GM21367 (cell line): ENCODE measurements around the gene EIF2D.
"Not testable (repeated sequence)": the region's sequence is repeated elsewhere in the genome, so short reads cannot be mapped to it uniquely, and the experiment has no call there.

Source experiments
- ATAC-seq: cut with Tn5 transposase; IDR thresholded peaks from one replicate; pipeline ENCODE4 v1.9.1; 2021; ENCODE audit not compliant: unreplicated experiment

EIF2D gene

DNA sequence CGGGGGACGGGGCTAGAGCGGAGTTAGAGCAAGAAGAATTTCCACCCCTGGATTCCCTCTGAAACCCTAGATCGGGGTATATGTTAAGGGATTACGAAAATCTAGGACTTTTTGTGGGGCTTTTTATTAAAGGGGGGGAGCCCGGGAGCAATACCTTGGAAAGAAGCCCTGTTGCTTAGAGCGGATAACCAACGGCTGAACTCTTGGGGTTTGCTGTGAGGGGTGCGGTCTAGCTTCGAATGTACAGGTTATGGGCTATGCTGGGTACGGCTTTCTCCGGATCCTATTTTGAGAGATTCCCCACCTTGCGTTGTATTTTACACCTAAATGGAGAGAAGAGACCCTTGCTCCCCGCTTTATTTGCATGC is 23.7 kb upstream of the EIF2D start:
- ATAC-seq: no peak

DNA sequence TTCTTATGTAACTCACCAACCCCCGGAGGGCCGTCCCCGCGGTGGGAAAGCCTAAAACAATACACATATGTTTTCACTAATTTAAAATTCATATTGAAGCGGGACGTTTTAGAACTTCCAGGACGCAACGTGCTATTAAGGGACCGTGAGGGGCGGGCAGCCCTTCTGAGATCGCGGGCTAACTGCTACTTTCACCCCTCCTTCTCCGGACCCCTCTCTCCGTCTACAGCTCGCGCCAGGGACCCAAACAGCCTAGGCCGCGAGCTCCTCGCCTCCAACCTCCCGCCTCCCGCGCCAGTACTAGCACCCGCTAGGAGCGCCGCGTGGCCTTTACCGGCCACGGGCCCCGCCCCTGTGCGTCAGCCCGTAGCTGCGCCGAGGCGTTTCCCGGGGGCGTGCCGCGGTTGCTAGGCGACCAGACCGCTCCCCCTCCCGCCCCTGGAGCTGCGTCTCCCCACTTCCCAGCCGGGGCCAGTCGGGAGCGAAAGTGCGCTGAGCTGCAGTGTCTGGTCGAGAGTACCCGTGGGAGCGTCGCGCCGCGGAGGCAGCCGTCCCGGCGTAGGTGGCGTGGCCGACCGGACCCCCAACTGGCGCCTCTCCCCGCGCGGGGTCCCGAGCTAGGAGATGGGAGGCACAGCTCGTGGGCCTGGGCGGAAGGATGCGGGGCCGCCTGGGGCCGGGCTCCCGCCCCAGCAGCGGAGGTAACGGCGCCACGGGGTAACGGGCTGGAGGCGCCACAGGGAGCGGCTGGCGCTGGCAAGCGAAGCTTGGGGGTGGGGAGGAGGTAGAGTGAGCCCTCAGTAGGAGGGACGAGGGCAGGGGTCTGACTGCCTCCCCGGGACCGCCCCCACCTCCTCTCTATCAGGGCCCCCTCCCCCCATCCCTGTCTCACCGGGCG is 23.1 kb upstream of the EIF2D start, which contains the start of gene DYRK3:
Gene DYRK3, plus strand, starts transcription at position 457 of the 898 bp plus-strand sequence. Its CDS starts 168 bp downstream, at position 625.
- ATAC-seq: peak; percentile 90

DNA sequence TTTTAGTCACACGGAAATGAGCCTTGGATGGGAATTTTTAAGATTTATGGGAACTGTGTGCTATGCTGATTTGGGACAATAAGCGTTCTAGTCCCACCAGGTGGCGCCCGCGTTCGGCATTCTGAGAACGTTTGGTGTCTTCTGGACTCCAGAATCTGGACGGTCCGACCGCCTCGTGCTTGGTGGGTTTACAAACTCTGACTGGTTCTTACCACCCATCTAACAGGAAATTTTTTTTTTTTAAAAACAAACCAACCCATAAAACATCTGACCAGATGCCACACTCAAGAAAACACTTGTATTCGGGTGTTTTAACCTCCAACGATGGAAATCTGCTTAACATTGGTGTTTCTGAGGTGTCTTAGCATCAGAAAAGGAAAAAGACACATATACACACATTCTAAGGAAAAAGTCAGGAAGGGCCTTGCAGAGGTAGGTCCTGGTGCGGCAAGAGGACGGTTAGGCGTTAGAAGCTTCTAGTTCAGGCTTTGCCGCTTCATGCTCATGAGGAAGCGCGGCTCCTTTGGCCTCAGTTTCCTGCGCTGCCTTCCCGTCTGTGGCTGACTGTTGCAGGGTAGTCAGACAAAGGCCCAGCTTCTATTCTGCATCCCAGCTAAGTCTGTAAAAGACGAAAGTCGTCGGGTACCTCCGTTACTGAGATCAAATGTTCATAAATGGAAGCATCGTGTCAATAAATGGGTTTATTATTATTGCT is 22.3 kb upstream of the EIF2D start:
- ATAC-seq: no peak

DNA sequence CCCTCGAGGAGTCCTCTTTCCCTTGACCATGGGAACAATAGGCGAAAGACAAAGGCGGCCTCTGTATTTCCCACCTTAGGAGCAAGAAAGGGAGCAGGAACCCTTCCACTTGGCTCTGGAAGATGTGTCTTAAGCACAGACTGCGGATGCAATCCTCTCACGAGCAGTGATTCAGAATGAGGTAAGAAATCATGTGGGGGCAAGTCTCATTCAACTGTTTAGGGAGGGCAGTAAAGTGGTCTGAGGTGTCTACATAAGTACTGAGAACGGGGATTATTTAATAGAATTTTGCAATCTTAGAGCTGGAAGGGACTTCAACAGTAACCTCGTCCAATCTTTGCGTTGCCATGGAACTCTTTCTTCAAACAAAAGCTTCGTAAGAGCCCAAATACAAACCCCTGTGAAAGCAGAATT is 21.4 kb upstream of the EIF2D start:
- ATAC-seq: no peak

DNA sequence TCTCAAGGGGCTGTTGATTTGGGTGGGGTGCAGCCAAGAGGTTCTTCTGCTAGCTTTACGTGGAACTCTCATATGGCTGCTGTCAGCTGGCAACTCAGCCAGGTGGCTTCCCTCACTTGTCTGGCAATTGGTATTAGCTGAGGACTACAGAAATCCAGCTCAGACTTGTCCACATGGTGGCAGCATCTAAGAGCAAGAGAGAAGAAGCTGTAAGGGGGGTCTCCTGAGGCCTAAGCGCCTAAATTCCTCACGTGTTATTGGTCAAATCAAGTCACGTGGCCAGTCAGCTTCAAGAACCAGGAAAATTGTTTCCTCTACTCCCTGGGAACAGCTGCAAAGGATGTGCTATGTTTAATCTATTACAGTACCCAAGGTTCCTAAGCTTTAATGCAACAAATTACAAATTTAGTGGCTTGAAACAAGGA is 18.8 kb upstream of the EIF2D start:
- ATAC-seq: no peak

DNA sequence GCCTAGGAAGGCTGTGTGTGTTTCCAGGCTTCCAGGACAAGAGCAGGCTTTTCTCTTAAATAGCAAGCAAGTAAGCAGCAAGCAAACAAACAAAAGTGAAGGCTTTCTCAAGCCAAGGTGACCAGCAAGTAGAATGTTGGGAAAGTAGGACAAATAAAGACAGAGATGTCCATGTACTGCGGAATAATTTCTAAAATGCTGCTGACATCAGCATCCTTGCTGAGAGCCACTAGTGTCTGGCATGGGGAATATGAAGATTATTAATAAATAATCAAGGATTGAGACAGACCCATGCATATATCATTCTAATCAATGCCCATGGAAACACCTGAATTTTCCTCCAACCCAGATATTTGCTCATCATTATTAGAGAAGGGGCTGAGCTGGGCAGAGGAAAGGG is 16.7 kb upstream of the EIF2D start:
- no peak for ATAC-seq

DNA sequence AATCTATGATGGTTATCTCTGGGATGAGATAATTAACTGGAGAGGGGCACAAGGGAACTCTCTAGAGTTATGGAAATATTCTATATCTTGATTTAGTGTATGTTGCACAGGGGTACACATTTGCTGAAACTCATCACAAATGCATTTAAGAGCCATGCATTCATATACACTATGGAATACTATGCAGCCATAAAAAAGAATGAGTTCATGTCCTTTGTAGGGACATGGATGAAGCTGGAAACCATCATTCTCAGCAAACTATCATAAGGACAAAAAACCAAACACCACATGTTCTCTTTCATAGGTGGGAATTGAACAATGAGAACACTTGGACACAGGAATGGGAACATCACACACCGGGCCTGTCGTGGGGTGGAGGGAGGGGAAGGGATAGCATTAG is 14.1 kb upstream of the EIF2D start:
- not testable (repeated sequence) for ATAC-seq

DNA sequence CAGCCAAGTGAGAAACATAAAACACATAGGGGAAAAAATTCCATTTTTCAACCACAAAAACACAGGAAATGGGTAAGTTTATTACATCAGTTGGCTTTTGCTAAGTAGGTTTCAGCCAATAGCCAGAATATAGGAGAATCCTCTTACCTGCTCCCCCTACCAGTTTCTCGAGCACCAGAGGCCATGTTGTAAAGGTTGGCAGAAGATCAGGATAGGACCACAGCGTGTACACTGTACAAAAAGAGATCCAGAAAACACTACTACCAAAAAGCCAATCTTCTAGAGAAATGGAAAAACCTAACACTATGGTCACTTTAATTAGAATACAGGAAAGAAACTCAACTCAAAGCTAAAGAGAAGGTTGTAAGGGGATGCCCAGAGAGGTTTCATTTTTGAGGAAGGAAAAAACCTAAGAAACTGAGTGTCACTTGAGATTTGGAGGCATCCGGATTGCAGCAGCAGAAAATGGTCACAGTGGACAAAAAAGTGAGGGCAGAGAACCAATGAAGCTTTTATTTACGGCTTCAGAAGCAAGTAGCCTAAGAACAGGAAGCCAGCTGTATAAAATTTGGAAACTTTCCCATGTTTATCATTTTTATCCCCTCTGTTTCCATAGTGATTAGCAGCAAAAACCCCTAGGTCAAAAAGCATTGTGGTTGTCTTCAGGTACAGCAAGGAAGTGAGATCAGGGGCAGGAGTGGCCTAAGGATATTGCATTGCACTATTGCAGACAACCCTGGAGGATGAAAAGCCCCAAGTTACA is 2.9 kb downstream of the EIF2D start:
- ATAC-seq: no peak

DNA sequence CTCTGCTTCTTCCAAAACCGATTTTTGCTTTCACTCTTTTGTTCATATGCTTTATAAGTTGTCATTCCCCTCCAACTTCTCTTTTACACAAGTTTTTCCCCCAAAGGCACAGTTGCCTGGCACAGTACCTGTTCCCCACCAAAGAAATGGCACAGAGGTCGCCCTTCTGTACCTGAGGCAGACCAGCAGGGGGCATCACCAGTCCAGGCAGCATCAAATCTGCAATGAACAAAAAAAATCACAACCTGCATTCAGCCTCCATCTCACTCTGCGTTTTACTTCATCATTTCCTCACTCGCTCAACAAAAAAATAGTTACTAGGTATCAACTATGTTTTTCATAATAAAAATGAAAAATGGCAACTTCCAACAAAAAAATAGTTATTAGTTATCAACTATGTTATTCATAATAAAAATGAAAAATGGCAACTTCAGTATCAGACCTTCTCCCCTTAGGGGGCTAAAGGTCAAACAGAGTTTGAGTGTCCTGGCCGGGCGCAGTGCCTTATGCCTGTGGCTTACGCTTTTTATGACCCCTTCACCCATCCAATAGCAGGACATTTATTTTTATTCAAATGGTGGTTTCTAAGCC is 4.1 kb downstream of the EIF2D start:
- ATAC-seq: no peak

DNA sequence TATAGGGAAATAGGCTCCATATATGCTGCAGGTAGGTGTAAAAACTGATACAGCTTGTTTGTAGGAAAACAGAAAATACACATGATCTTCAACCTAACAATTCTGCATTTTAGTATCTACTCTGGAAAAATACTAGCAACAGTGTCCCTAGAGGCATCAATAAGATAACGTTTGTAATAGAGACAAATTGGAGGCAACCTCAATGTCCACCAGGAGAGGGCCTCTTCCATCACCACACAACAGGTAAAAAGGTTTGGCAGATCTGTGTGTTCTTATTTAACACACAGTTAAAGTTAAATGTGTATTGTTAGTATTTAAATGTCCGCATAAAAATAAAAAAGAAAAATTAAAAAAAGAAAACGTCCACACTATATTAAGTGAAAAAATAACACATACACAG is 5.4 kb downstream of the EIF2D start:
- no peak for ATAC-seq

DNA sequence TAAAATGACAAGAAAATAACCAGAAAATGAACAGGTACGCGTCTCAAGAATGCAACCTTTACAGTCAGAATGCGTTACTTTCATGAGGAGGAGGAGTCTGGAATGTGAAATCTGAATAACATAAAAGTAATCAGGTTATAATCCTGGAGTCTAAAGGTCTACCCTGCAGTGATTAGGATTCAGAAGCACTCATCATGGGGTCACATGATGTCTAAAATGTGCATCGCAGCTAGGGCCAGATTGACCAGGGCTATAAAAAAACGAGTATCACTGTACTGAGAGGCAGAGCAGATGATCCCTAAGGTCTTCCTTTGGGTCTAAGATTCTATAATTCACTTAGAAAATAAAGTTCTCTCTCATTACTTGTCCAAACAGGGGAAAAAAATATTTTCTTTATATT is 7.4 kb downstream of the EIF2D start:
- ATAC-seq: no peak

DNA sequence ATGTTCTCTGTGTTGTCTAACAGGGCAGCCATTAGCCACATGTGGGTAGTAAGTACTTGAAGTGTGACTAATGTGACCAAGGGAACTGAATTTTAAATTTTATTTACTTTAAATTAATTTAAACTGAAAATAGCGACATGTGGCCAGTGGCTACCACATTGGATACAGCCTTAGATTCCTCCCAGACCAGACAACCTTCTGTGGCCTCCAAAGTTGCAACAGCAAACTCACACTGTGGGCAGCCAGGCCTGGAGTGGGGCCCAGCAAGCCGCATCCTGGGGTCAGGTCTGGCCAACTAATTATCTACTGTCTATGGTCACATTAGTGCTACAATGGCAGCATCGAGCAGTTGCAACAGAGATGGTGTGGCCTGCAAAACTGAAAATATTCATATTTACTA is 11.7 kb downstream of the EIF2D start:
- no peak for ATAC-seq

DNA sequence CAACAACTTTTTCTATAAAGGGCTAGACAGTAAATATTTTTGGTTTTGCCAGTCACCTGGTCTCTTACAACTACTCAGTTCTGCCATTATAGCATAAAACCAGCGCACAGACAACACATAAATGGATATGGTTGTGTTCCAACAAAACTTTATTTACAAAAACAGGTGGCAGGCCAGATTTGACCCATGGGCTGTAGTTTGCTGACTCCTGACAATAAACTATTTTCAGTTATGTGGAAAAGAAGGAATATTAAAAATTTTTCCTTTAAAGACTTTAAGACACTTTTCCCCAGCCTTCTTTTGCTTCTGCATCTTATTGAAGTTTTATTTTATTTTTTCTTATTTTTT is 16.0 kb downstream of the EIF2D start:
- ATAC-seq: no peak

DNA sequence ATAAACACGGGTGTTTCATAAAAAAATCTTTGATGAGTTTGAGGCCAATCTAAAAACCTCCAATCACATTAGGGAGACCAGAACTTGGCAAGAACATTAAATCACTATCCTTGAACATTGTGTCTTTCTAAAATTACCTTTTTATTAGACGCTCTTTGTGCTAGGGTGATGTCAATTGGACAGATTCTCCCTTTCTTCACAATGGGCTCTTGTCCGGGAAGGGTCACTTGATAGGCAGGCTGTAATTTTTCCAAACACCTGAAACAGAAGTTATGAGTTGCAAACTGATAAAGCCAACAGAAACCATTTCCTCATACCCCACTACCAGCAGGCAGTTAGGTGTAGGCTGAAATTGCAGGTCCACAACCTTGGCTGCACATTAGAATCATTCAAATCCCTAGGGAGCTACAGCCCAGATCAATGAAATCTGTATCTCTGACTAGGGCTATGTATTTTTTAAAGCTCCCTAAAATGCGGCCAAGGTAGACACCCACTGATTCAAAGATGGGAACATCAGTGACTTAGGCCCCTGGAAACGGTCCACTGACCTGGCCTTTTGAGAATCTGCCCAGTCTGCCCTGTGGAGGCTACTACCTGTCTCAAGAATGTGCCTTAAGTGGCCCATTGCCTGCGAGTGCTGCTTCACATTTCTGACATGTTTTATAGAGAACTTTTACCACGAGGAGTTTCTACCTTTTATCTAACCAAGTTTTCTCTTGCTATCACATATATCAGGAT is 16.5 kb downstream of the EIF2D start:
- no peak for ATAC-seq

DNA sequence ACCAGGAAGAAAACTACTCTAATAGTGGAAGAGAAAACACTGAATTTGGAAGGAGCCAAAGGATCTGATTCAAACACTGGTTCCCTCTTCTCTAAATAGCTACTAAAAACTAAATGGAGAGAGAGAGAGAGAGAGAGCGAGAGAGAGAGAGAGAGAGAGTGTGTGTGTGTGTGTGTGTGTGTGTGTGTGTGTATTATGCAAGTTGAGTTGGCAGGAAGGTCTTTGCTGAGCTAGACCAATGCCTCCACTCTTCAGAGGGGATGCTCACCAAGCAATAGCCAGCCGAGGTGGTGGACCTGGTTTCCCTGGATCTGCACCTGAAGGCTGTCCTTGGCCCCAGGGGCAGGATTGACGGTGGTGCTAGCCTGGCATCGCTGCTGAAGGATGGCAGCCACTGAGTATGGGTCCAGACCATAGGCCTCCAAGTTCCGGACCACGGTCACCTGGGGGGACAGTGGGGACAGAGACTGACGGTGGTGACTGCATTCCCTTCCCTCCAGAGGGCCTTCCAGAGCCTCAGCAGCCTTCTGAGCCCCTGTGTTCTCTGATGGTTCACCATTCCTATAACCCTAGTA is 18.8 kb downstream of the EIF2D start:
- ATAC-seq: no peak

DNA sequence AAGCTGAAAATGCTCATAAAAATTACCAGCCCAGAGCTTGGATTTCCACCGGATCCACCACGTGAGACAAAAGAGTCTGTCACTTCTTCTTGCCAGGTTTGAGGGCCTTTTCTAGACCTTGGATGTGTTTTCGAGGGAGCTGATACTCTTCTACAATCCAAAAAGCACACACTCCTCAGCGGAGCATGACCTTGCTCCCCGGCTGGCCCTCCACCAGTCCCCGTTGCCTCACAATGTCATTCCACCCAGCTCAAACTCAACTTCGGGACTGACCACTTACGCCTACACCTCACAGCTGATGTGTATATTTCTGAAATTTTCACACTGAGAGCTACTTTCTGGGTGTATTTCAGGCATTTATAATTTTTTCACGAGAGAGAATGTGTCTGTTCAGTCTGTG is 20.6 kb downstream of the EIF2D start:
- no peak for ATAC-seq

DNA sequence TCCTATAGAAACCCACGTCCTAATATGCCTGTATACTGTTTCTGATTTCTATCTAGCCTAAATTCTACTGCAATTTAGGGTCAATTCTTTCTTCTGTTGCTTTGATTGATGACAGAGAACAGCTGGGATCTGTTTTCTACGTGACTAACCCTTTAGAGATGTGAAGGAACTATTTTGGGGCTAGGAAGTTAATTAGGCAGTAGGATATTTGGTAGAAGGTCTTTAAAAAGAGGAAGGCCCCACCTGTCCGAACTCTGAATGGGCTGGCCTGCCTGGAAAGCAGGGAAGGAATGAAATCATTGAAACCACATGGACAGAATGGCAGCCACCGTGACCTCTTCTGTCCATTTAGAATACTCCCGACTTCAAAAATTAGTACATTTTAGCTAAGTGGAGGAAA is 21.0 kb downstream of the EIF2D start:
- ATAC-seq: no peak

DNA sequence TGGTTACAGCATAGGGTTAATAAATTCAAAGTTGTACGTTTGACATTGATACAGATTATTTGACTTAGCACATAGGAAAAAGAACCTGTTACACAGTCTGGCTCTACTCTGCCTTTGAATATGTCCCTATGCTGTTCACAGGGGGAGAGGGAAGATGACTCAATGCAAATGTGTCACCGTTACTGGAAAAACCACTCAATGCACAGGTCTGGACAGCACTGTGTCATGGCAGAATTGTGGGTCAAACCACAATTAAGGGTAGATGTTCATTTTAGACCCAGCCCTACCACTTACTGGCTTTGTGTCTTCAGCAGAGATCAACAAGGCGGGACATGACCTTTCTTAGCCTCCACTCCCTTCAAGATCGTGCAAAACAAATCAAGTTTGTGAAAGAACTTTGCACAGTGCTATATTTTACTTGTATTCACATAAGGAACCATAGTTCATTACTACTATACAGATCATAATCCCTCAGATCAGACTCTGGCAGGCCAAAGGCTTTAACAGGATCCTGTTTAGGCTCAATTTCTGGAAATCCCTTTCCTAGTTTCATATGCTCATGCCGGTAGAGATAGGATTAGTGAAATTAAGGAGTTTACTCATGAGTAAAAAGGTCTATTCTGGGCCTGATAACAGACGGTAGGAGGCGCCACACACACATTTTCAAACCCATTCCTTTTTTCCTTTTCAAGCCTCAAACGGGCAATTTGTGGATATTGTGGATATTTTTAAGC is 22.1 kb downstream of the EIF2D start:
- no peak for ATAC-seq

DNA sequence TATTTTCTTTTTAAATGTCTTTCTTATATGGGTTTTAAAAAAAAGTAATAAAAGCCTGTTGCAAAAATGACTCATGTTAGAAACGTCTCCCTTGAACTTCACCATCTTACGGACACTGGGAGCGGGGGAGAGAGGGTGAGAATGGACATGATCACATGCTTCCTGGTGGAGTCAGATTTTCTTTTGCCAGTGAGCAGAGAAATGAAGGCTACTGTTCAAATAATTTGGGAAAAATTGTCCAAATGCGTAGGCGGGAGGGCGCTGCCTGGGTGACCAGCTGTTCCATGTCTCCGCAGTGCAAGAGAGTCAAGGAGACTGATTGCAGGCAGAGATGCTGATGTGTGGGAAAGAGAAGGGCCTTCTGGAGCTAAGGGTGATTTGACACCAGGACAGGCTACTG is 23.1 kb downstream of the EIF2D start:
- no peak for ATAC-seq

DNA sequence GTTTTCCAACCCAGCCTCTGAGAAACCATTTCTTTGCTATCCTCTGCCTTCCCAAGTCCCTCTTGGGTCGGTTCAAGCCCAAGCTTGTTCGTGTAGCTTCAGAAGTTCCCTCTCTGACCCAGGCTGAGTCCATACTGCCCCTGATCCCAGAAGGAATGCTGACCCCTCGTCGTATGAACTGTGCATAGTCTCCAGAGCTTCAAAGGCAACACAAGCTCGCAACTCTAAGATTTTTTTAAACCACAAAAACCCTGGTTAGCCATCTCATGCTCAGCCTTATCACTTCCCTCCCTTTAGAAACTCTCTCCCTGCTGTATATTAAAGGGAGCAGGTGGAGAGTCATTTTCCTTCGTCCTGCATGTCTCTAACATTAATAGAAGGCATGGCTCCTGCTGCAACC is 23.8 kb downstream of the EIF2D start:
- ATAC-seq: no peak
